WTC11 (cell line): ENCODE data around the gene SLC26A3. TPM values are rescaled to one million over a fixed set of nuclear protein-coding genes. Genes with fewer than 3 reads are reported as not detected.

ENCODE experiments used
- CREB1 ChIP-seq: sonication (generic); formaldehyde crosslinking; IDR thresholded peaks from 2 replicates; pipeline ENCODE4 v1.8.0; 2023; ENCODE audit warnings: mild to moderate bottlenecking, missing genetic modification reagents
- CREM ChIP-seq: sonication (generic); formaldehyde crosslinking; IDR thresholded peaks from 2 replicates; pipeline ENCODE4 v1.8.1; 2022; ENCODE audit warnings: mild to moderate bottlenecking, missing genetic modification reagents, moderate library complexity
- ESRRA ChIP-seq: sonication (generic); formaldehyde crosslinking; IDR thresholded peaks from 2 replicates; pipeline ENCODE4 v1.8.1; 2022; ENCODE audit warnings: mild to moderate bottlenecking, missing genetic modification reagents, borderline replicate concordance
- FOXK1 ChIP-seq: sonication (generic); formaldehyde crosslinking; IDR thresholded peaks from 2 replicates; pipeline ENCODE4 v1.8.0; 2022; ENCODE audit warnings: mild to moderate bottlenecking, moderate library complexity, missing genetic modification reagents
- HMGA2 ChIP-seq: fragments of 250-450 bp; sonication (Bioruptor Pico); IDR thresholded peaks from 2 replicates; pipeline ENCODE4 v1.4.0; 2021; ENCODE audit warnings: mild to moderate bottlenecking, moderate library complexity
- NFE2L1 ChIP-seq: sonication (generic); formaldehyde crosslinking; IDR thresholded peaks from 2 replicates; pipeline ENCODE4 v1.8.1; 2023; ENCODE audit warnings: missing genetic modification reagents
- OVOL2 ChIP-seq: fragments of 250-450 bp; sonication (Bioruptor Pico); IDR thresholded peaks from 2 replicates; pipeline ENCODE4 v1.9.0; 2021; ENCODE audit warnings: mild to moderate bottlenecking, borderline replicate concordance
- PRRX2 ChIP-seq: fragments of 250-450 bp; sonication (Bioruptor Pico); IDR thresholded peaks from 2 replicates; pipeline ENCODE4 v1.8.0; 2021; ENCODE audit warnings: mild to moderate bottlenecking
- RORB ChIP-seq: fragments of 250-450 bp; sonication (Bioruptor Pico); IDR thresholded peaks from 2 replicates; pipeline ENCODE4 v1.9.0; 2021; ENCODE audit warnings: mild to moderate bottlenecking
- SMAD3 ChIP-seq: sonication (generic); formaldehyde crosslinking; IDR thresholded peaks from 2 replicates; pipeline ENCODE4 v1.8.0; 2022; ENCODE audit warnings: missing genetic modification reagents, mild to moderate bottlenecking, borderline replicate concordance
- SMAD4 ChIP-seq: sonication (generic); formaldehyde crosslinking; IDR thresholded peaks from 2 replicates; pipeline ENCODE4 v1.8.0; 2022; ENCODE audit warnings: mild to moderate bottlenecking, missing genetic modification reagents
- SOX15 ChIP-seq: fragments of 250-450 bp; sonication (Bioruptor Pico); IDR thresholded peaks from 2 replicates; pipeline ENCODE4 v1.9.0; 2021; ENCODE audit warnings: mild to moderate bottlenecking
- TEAD4 ChIP-seq: sonication (generic); formaldehyde crosslinking; IDR thresholded peaks from 2 replicates; pipeline ENCODE4 v1.8.0; 2022; ENCODE audit warnings: mild to moderate bottlenecking, missing genetic modification reagents
- ZBTB21 ChIP-seq: sonication (generic); formaldehyde crosslinking; IDR thresholded peaks from 2 replicates; pipeline ENCODE4 v1.8.1; 2023; ENCODE audit warnings: mild to moderate bottlenecking, missing genetic modification reagents, borderline replicate concordance
- ZNF138 ChIP-seq: sonication (generic); formaldehyde crosslinking; conservative IDR thresholded peaks from 2 replicates; pipeline ENCODE4 v1.8.1; 2022; ENCODE audit warnings: mild to moderate bottlenecking, moderate library complexity, missing genetic modification reagents
- ZNF317 ChIP-seq: sonication (generic); formaldehyde crosslinking; IDR thresholded peaks from 2 replicates; pipeline ENCODE4 v1.8.1; 2023; ENCODE audit warnings: low read depth, mild to moderate bottlenecking, moderate library complexity, missing genetic modification reagents, borderline replicate concordance
- ZNF396 ChIP-seq: fragments of 250-450 bp; sonication (Bioruptor Pico); IDR thresholded peaks from 2 replicates; pipeline ENCODE4 v1.8.0; 2021; ENCODE audit warnings: mild to moderate bottlenecking, moderate library complexity, borderline replicate concordance
- ZNF671 ChIP-seq: fragments of 250-450 bp; sonication (Bioruptor Pico); IDR thresholded peaks from 2 replicates; pipeline ENCODE4 v1.8.0; 2021; ENCODE audit warnings: mild to moderate bottlenecking
- total RNA-seq: library from RNA; stranded (reverse); gene quantifications from 3 replicates; pipeline ENCODE4 v1.2.3, GENCODE V29; 2021
- TF ChIP-seq, protein P1 (sequence below): sonication (generic); formaldehyde crosslinking; conservative IDR thresholded peaks from 2 replicates; pipeline ENCODE4 v1.8.1; 2023; ENCODE audit warnings: mild to moderate bottlenecking, low read depth, missing genetic modification reagents, moderate library complexity
- TF ChIP-seq, protein P2 (sequence below): sonication (generic); formaldehyde crosslinking; IDR thresholded peaks from 2 replicates; pipeline ENCODE4 v1.8.1; 2023; ENCODE audit warnings: mild to moderate bottlenecking, missing genetic modification reagents, borderline replicate concordance
- TF ChIP-seq, protein P3 (sequence below): sonication (generic); formaldehyde crosslinking; IDR thresholded peaks from 2 replicates; pipeline ENCODE4 v1.8.0; 2023; ENCODE audit warnings: mild to moderate bottlenecking, missing genetic modification reagents
- TF ChIP-seq, protein P4 (sequence below): fragments of 250-450 bp; sonication (Bioruptor Pico); IDR thresholded peaks from 2 replicates; pipeline ENCODE4 v1.8.0; 2021; ENCODE audit warnings: mild to moderate bottlenecking
- TF ChIP-seq, protein P5 (sequence below): sonication (generic); formaldehyde crosslinking; IDR thresholded peaks from 2 replicates; pipeline ENCODE4 v1.8.0; 2022; ENCODE audit warnings: mild to moderate bottlenecking, missing genetic modification reagents
- TF ChIP-seq, protein P6 (sequence below): sonication (generic); formaldehyde crosslinking; IDR thresholded peaks from 2 replicates; pipeline ENCODE4 v1.8.0; 2022; ENCODE audit warnings: mild to moderate bottlenecking, missing genetic modification reagents
- TF ChIP-seq, protein P7 (sequence below): sonication (generic); formaldehyde crosslinking; IDR thresholded peaks from 2 replicates; pipeline ENCODE4 v1.8.1; 2023; ENCODE audit warnings: mild to moderate bottlenecking, missing genetic modification reagents, moderate library complexity
- TF ChIP-seq, protein P8 (sequence below): sonication (generic); formaldehyde crosslinking; IDR thresholded peaks from 2 replicates; pipeline ENCODE4 v1.8.0; 2022; ENCODE audit warnings: mild to moderate bottlenecking, missing genetic modification reagents

Gene SLC26A3
- total RNA-seq, 1 experiment from 2014 or later: 0.28 TPM

DNA sequence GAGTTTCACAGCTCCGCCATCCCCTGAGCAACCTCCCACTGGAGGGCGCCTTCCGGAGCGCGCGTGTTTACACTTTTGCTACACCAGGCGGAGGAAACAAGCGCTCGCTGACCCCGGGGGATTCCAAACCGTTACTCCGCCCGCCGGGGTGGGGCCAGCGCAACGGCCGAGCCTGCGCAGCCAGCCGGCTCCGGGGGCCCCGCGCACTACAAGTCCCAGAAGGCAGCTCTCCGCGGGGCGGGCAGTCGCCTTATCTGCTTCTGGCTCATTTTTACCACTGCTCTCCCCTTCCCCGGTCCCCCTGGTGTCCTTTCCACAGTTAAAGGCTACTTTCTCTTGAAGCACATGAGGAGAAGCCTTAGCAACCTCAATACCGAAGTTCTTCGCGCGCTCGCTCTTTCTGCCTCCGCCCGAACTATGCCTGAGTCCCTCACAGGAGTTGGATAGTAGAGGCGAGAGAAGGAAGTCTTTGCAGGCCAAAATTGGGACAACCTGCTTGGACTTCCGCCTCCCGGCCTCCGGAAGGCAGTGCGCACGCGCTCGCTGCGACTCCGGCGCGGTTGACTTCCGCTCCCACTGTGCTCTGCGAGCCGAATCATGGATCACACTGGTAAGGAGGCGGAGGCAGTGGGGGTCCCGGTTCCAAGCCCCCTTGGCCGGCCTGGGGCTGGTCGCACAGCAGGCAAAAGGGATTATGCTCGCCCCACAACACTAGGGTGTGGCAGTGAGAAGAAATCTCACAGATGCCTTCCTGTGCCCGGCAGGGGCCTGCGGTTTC lies 59.3 kb downstream of the SLC26A3 start, which contains the start of gene CBLL1 (continued):
- TF ChIP-seq ESRRA (no peak), PRRX2 (CRISPR knock-in tag) (no peak), SMAD4 (CRISPR knock-in tag) (no peak), ZNF317 (CRISPR knock-in tag) (no peak), NFE2L1 (CRISPR knock-in tag) (no peak), FOXK1 (CRISPR knock-in tag) (peak; percentile 97), ZNF396 (CRISPR knock-in tag) (no peak), SMAD3 (CRISPR knock-in tag) (peak; percentile 75; the same call in 1 of the 2 replicates), SOX15 (CRISPR knock-in tag) (no peak), ZNF671 (CRISPR knock-in tag) (no peak), CREB1 (CRISPR knock-in tag) (no peak), RORB (CRISPR knock-in tag) (no peak), OVOL2 (no peak), CREM (CRISPR knock-in tag) (no peak; the same call in 1 of the 2 replicates), HMGA2 (CRISPR knock-in tag) (0 out of 2 replicates have a peak, but pooled peaks have one; percentile 4), ZBTB21 (CRISPR knock-in tag) (no peak), ZNF138 (CRISPR knock-in tag) (no peak), TEAD4 (no peak)
- TF ChIP-seq, protein P1, sequence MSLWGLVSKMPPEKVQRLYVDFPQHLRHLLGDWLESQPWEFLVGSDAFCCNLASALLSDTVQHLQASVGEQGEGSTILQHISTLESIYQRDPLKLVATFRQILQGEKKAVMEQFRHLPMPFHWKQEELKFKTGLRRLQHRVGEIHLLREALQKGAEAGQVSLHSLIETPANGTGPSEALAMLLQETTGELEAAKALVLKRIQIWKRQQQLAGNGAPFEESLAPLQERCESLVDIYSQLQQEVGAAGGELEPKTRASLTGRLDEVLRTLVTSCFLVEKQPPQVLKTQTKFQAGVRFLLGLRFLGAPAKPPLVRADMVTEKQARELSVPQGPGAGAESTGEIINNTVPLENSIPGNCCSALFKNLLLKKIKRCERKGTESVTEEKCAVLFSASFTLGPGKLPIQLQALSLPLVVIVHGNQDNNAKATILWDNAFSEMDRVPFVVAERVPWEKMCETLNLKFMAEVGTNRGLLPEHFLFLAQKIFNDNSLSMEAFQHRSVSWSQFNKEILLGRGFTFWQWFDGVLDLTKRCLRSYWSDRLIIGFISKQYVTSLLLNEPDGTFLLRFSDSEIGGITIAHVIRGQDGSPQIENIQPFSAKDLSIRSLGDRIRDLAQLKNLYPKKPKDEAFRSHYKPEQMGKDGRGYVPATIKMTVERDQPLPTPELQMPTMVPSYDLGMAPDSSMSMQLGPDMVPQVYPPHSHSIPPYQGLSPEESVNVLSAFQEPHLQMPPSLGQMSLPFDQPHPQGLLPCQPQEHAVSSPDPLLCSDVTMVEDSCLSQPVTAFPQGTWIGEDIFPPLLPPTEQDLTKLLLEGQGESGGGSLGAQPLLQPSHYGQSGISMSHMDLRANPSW (CRISPR knock-in tag): no peak
- TF ChIP-seq, protein P2, sequence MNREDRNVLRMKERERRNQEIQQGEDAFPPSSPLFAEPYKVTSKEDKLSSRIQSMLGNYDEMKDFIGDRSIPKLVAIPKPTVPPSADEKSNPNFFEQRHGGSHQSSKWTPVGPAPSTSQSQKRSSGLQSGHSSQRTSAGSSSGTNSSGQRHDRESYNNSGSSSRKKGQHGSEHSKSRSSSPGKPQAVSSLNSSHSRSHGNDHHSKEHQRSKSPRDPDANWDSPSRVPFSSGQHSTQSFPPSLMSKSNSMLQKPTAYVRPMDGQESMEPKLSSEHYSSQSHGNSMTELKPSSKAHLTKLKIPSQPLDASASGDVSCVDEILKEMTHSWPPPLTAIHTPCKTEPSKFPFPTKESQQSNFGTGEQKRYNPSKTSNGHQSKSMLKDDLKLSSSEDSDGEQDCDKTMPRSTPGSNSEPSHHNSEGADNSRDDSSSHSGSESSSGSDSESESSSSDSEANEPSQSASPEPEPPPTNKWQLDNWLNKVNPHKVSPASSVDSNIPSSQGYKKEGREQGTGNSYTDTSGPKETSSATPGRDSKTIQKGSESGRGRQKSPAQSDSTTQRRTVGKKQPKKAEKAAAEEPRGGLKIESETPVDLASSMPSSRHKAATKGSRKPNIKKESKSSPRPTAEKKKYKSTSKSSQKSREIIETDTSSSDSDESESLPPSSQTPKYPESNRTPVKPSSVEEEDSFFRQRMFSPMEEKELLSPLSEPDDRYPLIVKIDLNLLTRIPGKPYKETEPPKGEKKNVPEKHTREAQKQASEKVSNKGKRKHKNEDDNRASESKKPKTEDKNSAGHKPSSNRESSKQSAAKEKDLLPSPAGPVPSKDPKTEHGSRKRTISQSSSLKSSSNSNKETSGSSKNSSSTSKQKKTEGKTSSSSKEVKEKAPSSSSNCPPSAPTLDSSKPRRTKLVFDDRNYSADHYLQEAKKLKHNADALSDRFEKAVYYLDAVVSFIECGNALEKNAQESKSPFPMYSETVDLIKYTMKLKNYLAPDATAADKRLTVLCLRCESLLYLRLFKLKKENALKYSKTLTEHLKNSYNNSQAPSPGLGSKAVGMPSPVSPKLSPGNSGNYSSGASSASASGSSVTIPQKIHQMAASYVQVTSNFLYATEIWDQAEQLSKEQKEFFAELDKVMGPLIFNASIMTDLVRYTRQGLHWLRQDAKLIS: 0 out of 2 replicates have a peak, but pooled peaks have one; percentile 71
- TF ChIP-seq, protein P3, sequence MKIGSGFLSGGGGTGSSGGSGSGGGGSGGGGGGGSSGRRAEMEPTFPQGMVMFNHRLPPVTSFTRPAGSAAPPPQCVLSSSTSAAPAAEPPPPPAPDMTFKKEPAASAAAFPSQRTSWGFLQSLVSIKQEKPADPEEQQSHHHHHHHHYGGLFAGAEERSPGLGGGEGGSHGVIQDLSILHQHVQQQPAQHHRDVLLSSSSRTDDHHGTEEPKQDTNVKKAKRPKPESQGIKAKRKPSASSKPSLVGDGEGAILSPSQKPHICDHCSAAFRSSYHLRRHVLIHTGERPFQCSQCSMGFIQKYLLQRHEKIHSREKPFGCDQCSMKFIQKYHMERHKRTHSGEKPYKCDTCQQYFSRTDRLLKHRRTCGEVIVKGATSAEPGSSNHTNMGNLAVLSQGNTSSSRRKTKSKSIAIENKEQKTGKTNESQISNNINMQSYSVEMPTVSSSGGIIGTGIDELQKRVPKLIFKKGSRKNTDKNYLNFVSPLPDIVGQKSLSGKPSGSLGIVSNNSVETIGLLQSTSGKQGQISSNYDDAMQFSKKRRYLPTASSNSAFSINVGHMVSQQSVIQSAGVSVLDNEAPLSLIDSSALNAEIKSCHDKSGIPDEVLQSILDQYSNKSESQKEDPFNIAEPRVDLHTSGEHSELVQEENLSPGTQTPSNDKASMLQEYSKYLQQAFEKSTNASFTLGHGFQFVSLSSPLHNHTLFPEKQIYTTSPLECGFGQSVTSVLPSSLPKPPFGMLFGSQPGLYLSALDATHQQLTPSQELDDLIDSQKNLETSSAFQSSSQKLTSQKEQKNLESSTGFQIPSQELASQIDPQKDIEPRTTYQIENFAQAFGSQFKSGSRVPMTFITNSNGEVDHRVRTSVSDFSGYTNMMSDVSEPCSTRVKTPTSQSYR: no peak
- TF ChIP-seq, protein P4, sequence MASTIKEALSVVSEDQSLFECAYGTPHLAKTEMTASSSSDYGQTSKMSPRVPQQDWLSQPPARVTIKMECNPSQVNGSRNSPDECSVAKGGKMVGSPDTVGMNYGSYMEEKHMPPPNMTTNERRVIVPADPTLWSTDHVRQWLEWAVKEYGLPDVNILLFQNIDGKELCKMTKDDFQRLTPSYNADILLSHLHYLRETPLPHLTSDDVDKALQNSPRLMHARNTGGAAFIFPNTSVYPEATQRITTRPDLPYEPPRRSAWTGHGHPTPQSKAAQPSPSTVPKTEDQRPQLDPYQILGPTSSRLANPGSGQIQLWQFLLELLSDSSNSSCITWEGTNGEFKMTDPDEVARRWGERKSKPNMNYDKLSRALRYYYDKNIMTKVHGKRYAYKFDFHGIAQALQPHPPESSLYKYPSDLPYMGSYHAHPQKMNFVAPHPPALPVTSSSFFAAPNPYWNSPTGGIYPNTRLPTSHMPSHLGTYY (CRISPR knock-in tag): no peak
- TF ChIP-seq, protein P5, sequence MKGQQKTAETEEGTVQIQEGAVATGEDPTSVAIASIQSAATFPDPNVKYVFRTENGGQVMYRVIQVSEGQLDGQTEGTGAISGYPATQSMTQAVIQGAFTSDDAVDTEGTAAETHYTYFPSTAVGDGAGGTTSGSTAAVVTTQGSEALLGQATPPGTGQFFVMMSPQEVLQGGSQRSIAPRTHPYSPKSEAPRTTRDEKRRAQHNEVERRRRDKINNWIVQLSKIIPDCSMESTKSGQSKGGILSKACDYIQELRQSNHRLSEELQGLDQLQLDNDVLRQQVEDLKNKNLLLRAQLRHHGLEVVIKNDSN (CRISPR knock-in tag): no peak
- TF ChIP-seq, protein P6, sequence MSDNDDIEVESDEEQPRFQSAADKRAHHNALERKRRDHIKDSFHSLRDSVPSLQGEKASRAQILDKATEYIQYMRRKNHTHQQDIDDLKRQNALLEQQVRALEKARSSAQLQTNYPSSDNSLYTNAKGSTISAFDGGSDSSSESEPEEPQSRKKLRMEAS (CRISPR knock-in tag): 0 out of 2 replicates have a peak, but pooled peaks have one; percentile 28
- TF ChIP-seq, protein P7, sequence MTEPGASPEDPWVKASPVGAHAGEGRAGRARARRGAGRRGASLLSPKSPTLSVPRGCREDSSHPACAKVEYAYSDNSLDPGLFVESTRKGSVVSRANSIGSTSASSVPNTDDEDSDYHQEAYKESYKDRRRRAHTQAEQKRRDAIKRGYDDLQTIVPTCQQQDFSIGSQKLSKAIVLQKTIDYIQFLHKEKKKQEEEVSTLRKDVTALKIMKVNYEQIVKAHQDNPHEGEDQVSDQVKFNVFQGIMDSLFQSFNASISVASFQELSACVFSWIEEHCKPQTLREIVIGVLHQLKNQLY (CRISPR knock-in tag): no peak
- TF ChIP-seq, protein P8, sequence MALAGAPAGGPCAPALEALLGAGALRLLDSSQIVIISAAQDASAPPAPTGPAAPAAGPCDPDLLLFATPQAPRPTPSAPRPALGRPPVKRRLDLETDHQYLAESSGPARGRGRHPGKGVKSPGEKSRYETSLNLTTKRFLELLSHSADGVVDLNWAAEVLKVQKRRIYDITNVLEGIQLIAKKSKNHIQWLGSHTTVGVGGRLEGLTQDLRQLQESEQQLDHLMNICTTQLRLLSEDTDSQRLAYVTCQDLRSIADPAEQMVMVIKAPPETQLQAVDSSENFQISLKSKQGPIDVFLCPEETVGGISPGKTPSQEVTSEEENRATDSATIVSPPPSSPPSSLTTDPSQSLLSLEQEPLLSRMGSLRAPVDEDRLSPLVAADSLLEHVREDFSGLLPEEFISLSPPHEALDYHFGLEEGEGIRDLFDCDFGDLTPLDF: 0 out of 2 replicates have a peak, but pooled peaks have one; percentile 30
